HG03025 (cell line): ENCODE data around the gene GPR142.

ENCODE experiments used
- ATAC-seq: cut with Tn5 transposase; IDR thresholded peaks from one replicate; pipeline ENCODE4 v1.9.1; 2021; ENCODE audit warnings: mild to moderate bottlenecking, moderate library complexity; ENCODE audit not compliant: unreplicated experiment, low FRiP score

GPR142 gene

GRCh38 chr17:74417178-74418045 is 50.1 kb downstream of the GPR142 start:
- no peak for ATAC-seq

DNA sequence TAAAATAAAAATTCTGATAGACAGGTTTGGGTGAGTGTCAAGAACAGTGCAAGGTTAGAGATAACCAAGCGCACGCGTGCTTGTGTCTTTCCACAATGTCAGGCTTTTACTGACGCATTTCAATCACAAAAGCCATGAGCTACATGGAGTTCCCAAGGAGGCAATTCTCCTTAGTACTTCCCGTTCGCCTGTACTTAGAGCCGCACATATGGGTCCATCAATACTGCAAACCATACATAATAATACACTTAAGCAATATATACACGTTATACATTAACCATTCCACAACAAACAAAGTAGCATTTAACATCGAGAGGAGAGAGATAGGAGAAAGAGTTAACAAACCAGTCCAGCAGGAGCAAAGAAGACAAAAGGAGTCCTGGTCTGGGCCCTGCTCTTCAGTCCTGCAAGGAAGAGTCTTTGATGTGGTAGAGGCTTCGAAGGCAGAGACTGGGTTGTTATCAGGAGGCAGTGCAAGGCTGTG is 52.7 kb downstream of the GPR142 start:
- ATAC-seq, result no peak
